OCI-LY3 (cell line): ENCODE measurements around the gene NKAPD1.

Experiments
- H2AFZ ChIP-seq: fragments of 200-600, 300-600 bp; shearing (Covaris generic); 2 replicates; pipeline ENCODE4 v1.6.0; 2014; ENCODE audit warnings: antibody characterized with exemption, low read depth, low read length
- H3K27ac ChIP-seq: fragments of 200-600, 300-600 bp; sonication (generic); 2 replicates; pipeline ENCODE4 v1.5.1; 2014; ENCODE audit warnings: mild to moderate bottlenecking, low read length, moderate library complexity, mixed read lengths
- H3K27me3 ChIP-seq: fragments of 200-600, 300-600 bp; sonication (generic); 2 replicates; pipeline ENCODE4 v1.6.1; 2014; ENCODE audit warnings: low read depth, low read length, mixed read lengths
- H3K36me3 ChIP-seq: fragments of 200-600, 300-600 bp; sonication (generic); replicated peaks from 2 replicates; pipeline ENCODE3; 2014; ENCODE audit warnings: low read depth, low read length, mixed read lengths
- H3K4me1 ChIP-seq: fragments of 300-600, 200-600 bp; sonication (generic); 2 replicates; pipeline ENCODE4 v1.6.1; 2014; ENCODE audit warnings: low read length, mixed read lengths
- H3K4me2 ChIP-seq: fragments of 200-600, 300-600 bp; sonication (generic); 2 replicates; pipeline ENCODE4 v1.6.1; 2014; ENCODE audit warnings: low read length, mixed read lengths
- H3K4me3 ChIP-seq: fragments of 300-600, 200-600 bp; sonication (generic); 2 replicates; pipeline ENCODE4 v1.5.1; 2014; ENCODE audit warnings: antibody characterized with exemption, mild to moderate bottlenecking, low read length, moderate library complexity
- H3K79me2 ChIP-seq: fragments of 300-600, 200-600 bp; shearing (Covaris generic); 2 replicates; pipeline ENCODE4 v1.6.1; 2014; ENCODE audit warnings: mild to moderate bottlenecking, low read length, mixed read lengths
- H3K9ac ChIP-seq: fragments of 300-600, 200-600 bp; shearing (Covaris generic); 2 replicates; pipeline ENCODE4 v1.6.0; 2014; ENCODE audit warnings: mild to moderate bottlenecking, low read length, moderate library complexity
- H3K9me3 ChIP-seq: fragments of 200-600, 300-600 bp; shearing (Covaris generic); 2 replicates; pipeline ENCODE4 v1.6.1; 2014; ENCODE audit warnings: low read length, mixed read lengths; ENCODE audit not compliant: insufficient read depth
- H4K20me1 ChIP-seq: fragments of 200-600, 300-600 bp; sonication (generic); 2 replicates; pipeline ENCODE4 v1.6.1; 2016; ENCODE audit warnings: low read length, mixed read lengths; ENCODE audit not compliant: insufficient read depth
- CTCF ChIP-seq: fragments of 200-600, 300-600 bp; sonication (generic); IDR thresholded peaks from 2 replicates; pipeline ENCODE4 v1.5.1; 2014; ENCODE audit warnings: antibody characterized with exemption, low read length, low read depth
- EZH2phosphoT487 ChIP-seq: fragments of 200-600 bp; shearing (Covaris generic); IDR thresholded peaks from 2 replicates; pipeline ENCODE4 v1.6.1; 2018; ENCODE audit warnings: antibody characterized with exemption, mixed run types, low read depth

NKAPD1 gene

GRCh38 chr11:112062923-112063322 is 11.2 kb upstream of the NKAPD1 start:
- Histone ChIP-seq H3K9me3 (no peaks in the 10 kb centered on the region), H3K27me3 (no peaks in the 10 kb centered on the region), H3K4me1 (no peaks in the 10 kb centered on the region), H2AFZ (no peak overlapping the region), H3K79me2 (no peaks in the 10 kb centered on the region), H3K36me3 (peaks cover 41% of the 10 kb centered on the region), H3K4me3 (no peak overlapping the region), H3K4me2 (no peak overlapping the region), H4K20me1 (no peaks in the 10 kb centered on the region), H3K9ac (no peak overlapping the region), H3K27ac (no peak overlapping the region)
- TF ChIP-seq EZH2phosphoT487: no peak
- TF ChIP-seq CTCF: no peak

- peaks cover 51% of the 10 kb centered on the region for H3K36me3 ChIP-seq
- peaks cover 48% of the 10 kb centered on the region for H3K79me2 ChIP-seq
- H4K20me1 ChIP-seq: no peaks in the 10 kb centered on the region
- no peak overlapping the region for H3K4me3 ChIP-seq
- 0 out of 2 replicates have a peak overlapping the region, but pooled peaks have one; percentile 12 for H3K27ac ChIP-seq
- no peak overlapping the region for H3K9ac ChIP-seq
- H3K9me3 ChIP-seq: no peaks in the 10 kb centered on the region
- H3K4me1 ChIP-seq: peaks cover 14% of the 10 kb centered on the region
- no peak overlapping the region for H3K4me2 ChIP-seq
- TF ChIP-seq CTCF: no peak
- TF ChIP-seq EZH2phosphoT487: no peak
- no peak overlapping the region for H2AFZ ChIP-seq
- H3K27me3 ChIP-seq: no peaks in the 10 kb centered on the region
Measured at GRCh38 chr11:112082729-112083128, 8.6 kb downstream of the NKAPD1 start.

GRCh38 chr11:112085822-112086421 is 11.8 kb downstream of the NKAPD1 start:
- peak overlapping the region; percentile 66 for H3K27ac ChIP-seq
- peaks cover 57% of the 10 kb centered on the region for H3K79me2 ChIP-seq
- peak overlapping the region; percentile 96 for H3K4me3 ChIP-seq

More at GRCh38 chr11:112085822-112086421, 11.8 kb downstream of the NKAPD1 start:
- Histone ChIP-seq H4K20me1 (no peaks in the 10 kb centered on the region), H3K27me3 (no peaks in the 10 kb centered on the region), H2AFZ (peak overlapping the region; percentile 72), H3K9me3 (no peaks in the 10 kb centered on the region), H3K36me3 (peaks cover 47% of the 10 kb centered on the region), H3K4me2 (peak overlapping the region; percentile 83), H3K4me1 (peaks cover 16% of the 10 kb centered on the region), H3K9ac (peak overlapping the region; percentile 94)
- TF ChIP-seq EZH2phosphoT487: no peak
- TF ChIP-seq CTCF: no peak
